Hepatocyte (in vitro differentiated cells): Measurements from ENCODE around the gene ARHGEF9. TPM values are rescaled to one million over a fixed set of nuclear protein-coding genes. Genes with fewer than 3 reads are reported as not detected.

Source experiments
- DNase-seq: peaks from one replicate; pipeline ENCODE4 v3.0.0-alpha.2; 2016; ENCODE audit warnings: low spot score
- H2AFZ ChIP-seq: fragments of 200-600 bp; sonication (generic); 2 replicates; pipeline ENCODE4 v1.6.0; 2016; ENCODE audit warnings: antibody characterized with exemption, mild to moderate bottlenecking
- H3K27ac ChIP-seq: fragments of 200-600 bp; sonication (generic); 2 replicates; pipeline ENCODE4 v1.5.1; 2016; ENCODE audit warnings: mild to moderate bottlenecking
- H3K27me3 ChIP-seq: fragments of 200-600 bp; sonication (generic); 2 replicates; pipeline ENCODE4 v1.6.1; 2016
- H3K36me3 ChIP-seq: fragments of 200-600 bp; sonication (generic); replicated peaks from 2 replicates; pipeline ENCODE4 v1.5.1; 2016; ENCODE audit warnings: low read depth; ENCODE audit not compliant: insufficient read depth
- H3K4me1 ChIP-seq: fragments of 200-600 bp; sonication (generic); 2 replicates; pipeline ENCODE4 v1.5.1; 2016; ENCODE audit warnings: mild to moderate bottlenecking, moderate library complexity; ENCODE audit not compliant: insufficient read depth
- H3K4me2 ChIP-seq: fragments of 200-600 bp; sonication (generic); 2 replicates; pipeline ENCODE4 v1.6.0; 2016
- H3K4me3 ChIP-seq: fragments of 200-600 bp; sonication (generic); 2 replicates; pipeline ENCODE4 v1.5.1; 2016; ENCODE audit warnings: mild to moderate bottlenecking
- H3K79me2 ChIP-seq: fragments of 200-600 bp; sonication (generic); 2 replicates; pipeline ENCODE4 v1.6.0; 2017; ENCODE audit warnings: mild to moderate bottlenecking
- H3K9me2 ChIP-seq: fragments of 200-600 bp; sonication (generic); replicated peaks from 2 replicates; pipeline ENCODE4 v1.6.0; 2017; ENCODE audit warnings: mild to moderate bottlenecking; ENCODE audit not compliant: insufficient read depth
- H3K9me3 ChIP-seq: fragments of 200-600 bp; sonication (generic); 2 replicates; pipeline ENCODE4 v1.5.1; 2016; ENCODE audit warnings: low read depth, mild to moderate bottlenecking
- H4K20me1 ChIP-seq: fragments of 200-600 bp; sonication (generic); 2 replicates; pipeline ENCODE4 v1.6.0; 2016; ENCODE audit warnings: mild to moderate bottlenecking; ENCODE audit not compliant: insufficient read depth, poor library complexity, severe bottlenecking
- EZH2 ChIP-seq: fragments of 200-600 bp; sonication (generic); IDR thresholded peaks from 2 replicates; pipeline ENCODE4 v1.6.1; 2016; ENCODE audit warnings: antibody characterized with exemption, mild to moderate bottlenecking, borderline replicate concordance
- EZH2phosphoT487 ChIP-seq: fragments of 200-600 bp; sonication (generic); IDR thresholded peaks from one replicate; pipeline ENCODE4 v1.6.1; 2018; ENCODE audit warnings: antibody characterized with exemption, mild to moderate bottlenecking, low read depth, moderate library complexity; ENCODE audit not compliant: unreplicated experiment, severe bottlenecking
- WGBS: methylation state at CpG from one replicate; pipeline ENCODE4 v1.1.6; 2016; ENCODE audit warnings: low lambda C conversion rate; ENCODE audit errors: missing lambda C conversion rate; 5-methylcytosine and 5-hydroxymethylcytosine counted together
- polyA plus RNA-seq: library from polyadenylated mRNA; unstranded; fragments of >200 nt; fragmentation: Nextera tagmentation; extraction: Ambion mirVana; gene quantifications from 2 replicates; pipeline ENCODE4 v1.2.1, GENCODE V29; 2016
- total RNA-seq: library from RNA; depleted of rRNA; stranded (reverse); fragments of >200 nt; gene quantifications from 2 replicates; pipeline ENCODE4 v1.2.3, GENCODE V29; 2014
- TF ChIP-seq, protein P1 (sequence below): fragments of 200-600 bp; sonication (generic); IDR thresholded peaks from 2 replicates; pipeline ENCODE4 v1.5.1; 2016; ENCODE audit warnings: antibody characterized with exemption, mild to moderate bottlenecking; ENCODE audit not compliant: poor library complexity

Gene ARHGEF9
- total and polyA plus RNA-seq, 2 experiments from 2014 or later: 19.1 to 25.6 TPM

DNA sequence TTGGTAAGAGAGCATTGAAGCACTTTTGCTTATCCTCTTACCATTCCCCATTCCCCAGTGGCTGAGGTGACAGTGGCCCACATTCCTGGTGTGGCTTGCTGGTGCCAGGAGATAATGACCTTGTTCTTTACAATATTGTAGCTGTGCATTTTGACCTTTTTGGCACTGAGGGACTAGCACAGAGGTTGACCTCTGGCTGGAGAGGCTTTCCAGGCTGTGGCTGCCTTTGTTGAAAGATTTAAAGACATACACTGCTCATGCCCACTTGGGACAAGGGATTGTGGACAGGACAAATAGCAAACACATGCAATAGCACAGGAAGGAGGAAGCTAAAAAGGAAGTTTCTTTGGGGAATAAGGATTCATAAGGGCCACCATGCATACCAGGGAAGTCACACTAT, 65.4 kb downstream of the ARHGEF9 start:
- Histone ChIP-seq H3K9me2 (no peaks in the 10 kb centered on the region), H3K4me3 (no peak overlapping the region), H4K20me1 (no peaks in the 10 kb centered on the region), H3K4me1 (no peaks in the 10 kb centered on the region), H3K27ac (no peak overlapping the region), H3K36me3 (no peaks in the 10 kb centered on the region), H2AFZ (no peak overlapping the region), H3K4me2 (no peak overlapping the region), H3K79me2 (no peaks in the 10 kb centered on the region), H3K27me3 (no peaks in the 10 kb centered on the region), H3K9me3 (no peaks in the 10 kb centered on the region)
- DNase-seq: no peak
- no peak for TF ChIP-seq EZH2phosphoT487

DNA sequence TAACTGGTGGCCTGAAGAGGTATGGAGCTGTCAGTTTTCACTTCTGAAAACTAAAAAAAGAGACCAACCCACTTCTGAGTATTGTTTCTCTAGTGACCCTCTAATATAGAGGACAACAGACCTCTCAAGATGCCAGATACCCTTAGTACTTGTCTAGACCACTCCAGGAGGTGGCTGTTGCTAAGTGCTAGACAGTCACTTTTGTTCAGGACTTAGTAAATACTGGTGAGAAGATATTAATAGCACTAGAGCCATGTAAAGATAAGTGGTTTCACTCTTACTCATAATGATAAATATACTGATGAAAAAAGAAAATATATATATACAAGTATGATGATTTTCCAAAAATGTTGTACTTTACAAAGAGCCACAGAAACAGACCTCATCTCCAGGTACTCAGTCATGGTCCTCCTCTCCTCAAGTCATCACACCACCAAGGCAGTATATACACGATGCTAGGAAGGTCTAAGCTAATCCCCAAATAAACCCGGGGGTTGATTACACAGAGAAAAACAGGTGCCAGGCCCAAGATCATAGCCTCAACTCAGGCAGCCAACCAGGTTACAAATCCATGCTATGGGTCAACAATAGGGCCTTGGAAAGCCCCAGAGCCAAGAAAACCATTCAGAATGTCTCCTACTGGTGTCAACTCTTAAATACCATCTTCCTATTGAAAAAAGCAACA, 66.9 kb downstream of the ARHGEF9 start:
- Histone ChIP-seq H3K79me2 (no peaks in the 10 kb centered on the region), H3K4me1 (no peaks in the 10 kb centered on the region), H3K36me3 (no peaks in the 10 kb centered on the region), H3K27me3 (no peaks in the 10 kb centered on the region), H3K4me2 (no peak overlapping the region), H2AFZ (no peak overlapping the region), H3K9me2 (no peaks in the 10 kb centered on the region), H3K4me3 (no peak overlapping the region), H3K27ac (no peak overlapping the region), H4K20me1 (no peaks in the 10 kb centered on the region), H3K9me3 (no peaks in the 10 kb centered on the region)
- TF ChIP-seq EZH2: no peak
- TF ChIP-seq EZH2phosphoT487: no peak
- TF ChIP-seq, protein P1, sequence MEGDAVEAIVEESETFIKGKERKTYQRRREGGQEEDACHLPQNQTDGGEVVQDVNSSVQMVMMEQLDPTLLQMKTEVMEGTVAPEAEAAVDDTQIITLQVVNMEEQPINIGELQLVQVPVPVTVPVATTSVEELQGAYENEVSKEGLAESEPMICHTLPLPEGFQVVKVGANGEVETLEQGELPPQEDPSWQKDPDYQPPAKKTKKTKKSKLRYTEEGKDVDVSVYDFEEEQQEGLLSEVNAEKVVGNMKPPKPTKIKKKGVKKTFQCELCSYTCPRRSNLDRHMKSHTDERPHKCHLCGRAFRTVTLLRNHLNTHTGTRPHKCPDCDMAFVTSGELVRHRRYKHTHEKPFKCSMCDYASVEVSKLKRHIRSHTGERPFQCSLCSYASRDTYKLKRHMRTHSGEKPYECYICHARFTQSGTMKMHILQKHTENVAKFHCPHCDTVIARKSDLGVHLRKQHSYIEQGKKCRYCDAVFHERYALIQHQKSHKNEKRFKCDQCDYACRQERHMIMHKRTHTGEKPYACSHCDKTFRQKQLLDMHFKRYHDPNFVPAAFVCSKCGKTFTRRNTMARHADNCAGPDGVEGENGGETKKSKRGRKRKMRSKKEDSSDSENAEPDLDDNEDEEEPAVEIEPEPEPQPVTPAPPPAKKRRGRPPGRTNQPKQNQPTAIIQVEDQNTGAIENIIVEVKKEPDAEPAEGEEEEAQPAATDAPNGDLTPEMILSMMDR: no peak
- no peak for DNase-seq
- WGBS: 67% methylated on average over 2 of the region's 2 CpGs

DNA sequence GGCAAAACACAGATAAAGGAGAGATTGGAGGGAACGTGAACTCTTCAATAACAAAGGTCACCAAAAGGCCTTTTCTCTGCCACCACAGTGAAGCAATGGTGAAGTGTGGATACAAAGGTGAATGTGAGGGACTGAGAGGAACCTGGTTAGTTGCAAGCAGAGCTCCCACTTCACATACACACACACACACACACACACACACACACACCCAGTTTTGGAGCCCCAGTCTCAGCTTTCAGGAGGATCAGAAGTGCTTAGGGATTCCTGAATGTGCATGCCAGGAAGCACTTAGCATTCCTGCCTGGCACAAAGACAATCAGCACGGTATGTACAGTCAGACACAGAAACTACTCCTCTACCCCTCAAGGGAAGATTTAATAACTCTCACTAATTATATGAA, 71.5 kb downstream of the ARHGEF9 start:
- no peak overlapping the region for H3K4me2 ChIP-seq
- H3K9me2 ChIP-seq: no peaks in the 10 kb centered on the region
- no peak overlapping the region for H3K4me3 ChIP-seq
- no peaks in the 10 kb centered on the region for H3K79me2 ChIP-seq
- no peaks in the 10 kb centered on the region for H4K20me1 ChIP-seq
- H3K27ac ChIP-seq: no peak overlapping the region
- H3K9me3 ChIP-seq: no peaks in the 10 kb centered on the region
- TF ChIP-seq EZH2: no peak
- TF ChIP-seq EZH2phosphoT487: no peak
- TF ChIP-seq, protein P1: no peak
- H3K36me3 ChIP-seq: no peaks in the 10 kb centered on the region
- no peak for DNase-seq
- no peaks in the 10 kb centered on the region for H3K27me3 ChIP-seq
- peaks cover 2% of the 10 kb centered on the region for H3K4me1 ChIP-seq
- 45% methylated on average over 2 of the region's 2 CpGs for WGBS
- no peak overlapping the region for H2AFZ ChIP-seq

DNA sequence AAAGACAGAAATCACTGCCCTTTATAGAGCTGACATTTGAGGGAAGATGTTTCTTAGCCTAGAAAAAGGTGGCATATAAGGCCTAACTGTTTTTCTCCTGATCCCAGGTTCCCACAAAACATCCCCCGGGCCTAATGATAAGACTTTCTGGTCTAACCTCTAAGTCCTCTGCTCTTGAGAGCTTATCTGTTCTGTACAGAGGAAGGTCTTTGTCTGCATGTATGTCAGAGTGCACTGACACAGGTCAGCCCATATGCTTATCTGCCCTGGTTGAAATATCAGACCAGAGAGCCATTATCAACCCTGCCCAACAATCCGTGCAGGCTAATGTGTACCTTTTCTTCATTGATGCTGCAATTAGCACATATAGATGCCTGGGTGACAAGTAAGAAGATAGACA, 76.2 kb downstream of the ARHGEF9 start:
- H3K9me2 ChIP-seq: no peaks in the 10 kb centered on the region
- no peak overlapping the region for H2AFZ ChIP-seq
- peaks cover 2% of the 10 kb centered on the region for H3K4me1 ChIP-seq
- 41% methylated on average over 2 of the region's 2 CpGs for WGBS
- no peaks in the 10 kb centered on the region for H4K20me1 ChIP-seq
- no peak overlapping the region for H3K4me2 ChIP-seq
- H3K79me2 ChIP-seq: no peaks in the 10 kb centered on the region
- no peak overlapping the region for H3K4me3 ChIP-seq
- no peak for DNase-seq
- TF ChIP-seq, protein P1: no peak
- no peak for TF ChIP-seq EZH2phosphoT487
- TF ChIP-seq EZH2: no peak
- no peaks in the 10 kb centered on the region for H3K9me3 ChIP-seq
- H3K27ac ChIP-seq: no peak overlapping the region
- no peaks in the 10 kb centered on the region for H3K27me3 ChIP-seq
- H3K36me3 ChIP-seq: no peaks in the 10 kb centered on the region
